Measurements from ENCODE around the gene SUFU. TPM values are rescaled to one million over a fixed set of nuclear protein-coding genes. Genes with fewer than 3 reads are reported as not detected.

The SUFU gene
- total RNA-seq, 1 donor from 2014 or later, result 4.2 TPM

GRCh38 chr10:102677331-102678067 lies 173.7 kb downstream of the SUFU start:
- H3K9ac ChIP-seq (ENCODE audit: low read depth in 1 of 3, low read length in 3 of 3), result peak overlapping the region in 2 of 3 donors; percentile 22 to 40
- peaks cover 43 to 52% (median 51%) of the 10 kb centered on the region in 3 donors for H3K4me1 ChIP-seq (ENCODE audit: control insufficient read depth in 3 of 3, insufficient read depth in 3 of 3, low read length in 3 of 3)

DNA sequence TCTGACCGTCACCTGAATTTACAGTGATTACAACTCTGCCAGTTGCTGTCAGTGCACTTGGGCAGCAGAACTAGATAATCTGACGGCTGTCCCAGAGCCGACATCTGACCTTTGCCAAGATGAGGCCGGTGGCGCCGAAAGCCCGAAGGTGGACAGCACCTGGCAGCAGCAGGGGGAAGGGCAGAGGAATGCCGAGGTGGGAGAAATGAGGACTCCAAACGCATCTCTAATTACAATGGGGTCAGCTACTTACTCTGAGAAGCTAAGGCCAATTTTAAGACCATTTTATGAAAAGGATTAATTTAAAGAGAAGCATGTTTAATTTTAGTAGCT lies 174.3 kb downstream of the SUFU start:
- Histone ChIP-seq H3K9ac (ENCODE audit: low read depth in 1 of 3, low read length in 3 of 3) (no peak overlapping the region), H3K4me1 (ENCODE audit: control insufficient read depth in 3 of 3, insufficient read depth in 3 of 3, low read length in 3 of 3) (peaks cover 39 to 48% (median 47%) of the 10 kb centered on the region in 3 donors)

More at GRCh38 chr10:102677331-102678067, 173.7 kb downstream of the SUFU start:
- no peaks in the 10 kb centered on the region for H3K27me3 ChIP-seq (ENCODE audit: control insufficient read depth in 3 of 3, insufficient read depth in 3 of 3, low read length in 3 of 3)
- H3K27ac ChIP-seq (ENCODE audit: low read depth, low read length), result peak overlapping the region; percentile 52
- H3K9me3 ChIP-seq (ENCODE audit: control insufficient read depth in 3 of 3, low read length in 3 of 3), result no peaks in the 10 kb centered on the region
- peaks cover 0 to 12% (median 6%) of the 10 kb centered on the region in 3 donors for H3K36me3 ChIP-seq (ENCODE audit: control insufficient read depth in 3 of 3, insufficient read depth in 3 of 3, low read length in 3 of 3)
- no peak overlapping the region for H3K4me3 ChIP-seq (ENCODE audit: low read length in 3 of 3)

DNA sequence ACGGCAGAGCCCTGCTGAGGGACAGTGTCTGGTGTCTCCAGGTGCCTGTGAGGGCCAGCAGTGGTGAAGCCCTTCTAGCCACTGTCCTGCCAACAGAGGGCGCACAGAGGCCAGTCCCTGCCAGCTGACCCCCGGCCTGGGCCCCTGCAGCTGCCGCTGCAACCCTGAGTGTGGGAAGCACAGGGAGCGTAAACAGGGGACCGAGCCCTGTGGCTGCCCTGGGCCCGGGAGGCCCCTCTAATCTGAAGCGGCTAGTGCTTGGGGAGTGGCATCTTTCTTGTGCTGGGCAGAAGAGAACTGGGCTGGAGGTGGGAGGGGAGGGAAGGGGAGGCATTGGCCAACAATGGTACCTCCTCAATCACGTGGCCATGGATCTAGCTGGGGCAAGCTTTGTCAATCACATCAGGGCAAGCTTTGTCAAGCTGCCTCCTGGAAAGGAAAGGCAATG lies 175.1 kb downstream of the SUFU start:
- peak overlapping the region; percentile 1 for H3K27ac ChIP-seq (ENCODE audit: low read depth, low read length)
- no peaks in the 10 kb centered on the region for H3K9me3 ChIP-seq (ENCODE audit: control insufficient read depth in 3 of 3, low read length in 3 of 3)
- H3K4me3 ChIP-seq (ENCODE audit: low read length in 3 of 3), result peak overlapping the region in 2 of 3 donors; percentile 2 to 35
- H3K27me3 ChIP-seq (ENCODE audit: control insufficient read depth in 3 of 3, insufficient read depth in 3 of 3, low read length in 3 of 3), result no peaks in the 10 kb centered on the region
- peaks cover 0 to 13% (median 6%) of the 10 kb centered on the region in 3 donors for H3K36me3 ChIP-seq (ENCODE audit: control insufficient read depth in 3 of 3, insufficient read depth in 3 of 3, low read length in 3 of 3)
- peaks cover 38 to 43% (median 40%) of the 10 kb centered on the region in 3 donors for H3K4me1 ChIP-seq (ENCODE audit: control insufficient read depth in 3 of 3, insufficient read depth in 3 of 3, low read length in 3 of 3)
- peak overlapping the region in 2 of 3 donors; percentile 9 to 45 for H3K9ac ChIP-seq (ENCODE audit: low read depth in 1 of 3, low read length in 3 of 3)

More for the DNA sequence above, 174.3 kb downstream of the SUFU start:
- peaks cover 0 to 13% (median 6%) of the 10 kb centered on the region in 3 donors for H3K36me3 ChIP-seq (ENCODE audit: control insufficient read depth in 3 of 3, insufficient read depth in 3 of 3, low read length in 3 of 3)
- no peaks in the 10 kb centered on the region for H3K9me3 ChIP-seq (ENCODE audit: control insufficient read depth in 3 of 3, low read length in 3 of 3)
- H3K27ac ChIP-seq (ENCODE audit: low read depth, low read length), result peak overlapping the region; percentile 52
- no peak overlapping the region for H3K4me3 ChIP-seq (ENCODE audit: low read length in 3 of 3)
- H3K27me3 ChIP-seq (ENCODE audit: control insufficient read depth in 3 of 3, insufficient read depth in 3 of 3, low read length in 3 of 3), result no peaks in the 10 kb centered on the region

GRCh38 chr10:102679596-102679995 lies 175.8 kb downstream of the SUFU start:
- Histone ChIP-seq H3K27me3 (ENCODE audit: control insufficient read depth in 3 of 3, insufficient read depth in 3 of 3, low read length in 3 of 3) (no peaks in the 10 kb centered on the region), H3K4me1 (ENCODE audit: control insufficient read depth in 3 of 3, insufficient read depth in 3 of 3, low read length in 3 of 3) (peaks cover 31 to 36% (median 36%) of the 10 kb centered on the region in 3 donors), H3K4me3 (ENCODE audit: low read length in 3 of 3) (no peak overlapping the region), H3K9ac (ENCODE audit: low read depth in 1 of 3, low read length in 3 of 3) (no peak overlapping the region), H3K27ac (ENCODE audit: low read depth, low read length) (no peak overlapping the region), H3K36me3 (ENCODE audit: control insufficient read depth in 3 of 3, insufficient read depth in 3 of 3, low read length in 3 of 3) (peaks cover 0 to 13% (median 6%) of the 10 kb centered on the region in 3 donors), H3K9me3 (ENCODE audit: control insufficient read depth in 3 of 3, low read length in 3 of 3) (no peaks in the 10 kb centered on the region)

DNA sequence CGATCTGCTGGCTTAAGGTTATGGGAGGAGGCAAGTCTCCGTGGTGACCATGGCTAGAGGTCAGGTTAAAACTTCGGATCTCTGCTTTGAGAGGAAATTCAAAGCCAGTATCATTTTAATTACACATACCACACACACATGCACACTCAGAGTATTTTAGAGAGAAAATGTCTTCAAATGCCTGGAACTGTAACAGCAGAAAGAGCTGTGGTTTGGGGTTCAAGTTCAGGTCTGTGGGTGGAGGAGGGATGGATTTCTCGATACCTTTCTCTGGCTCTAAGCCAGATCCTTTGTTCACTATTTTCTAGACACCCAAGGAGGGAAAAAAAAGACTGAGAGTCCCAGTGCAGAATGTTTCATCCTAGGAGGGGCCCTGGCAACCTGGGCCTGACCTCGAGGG lies 177.9 kb downstream of the SUFU start:
- H3K4me1 ChIP-seq (ENCODE audit: control insufficient read depth in 3 of 3, insufficient read depth in 3 of 3, low read length in 3 of 3), result peaks cover 21 to 28% (median 22%) of the 10 kb centered on the region in 3 donors

DNA sequence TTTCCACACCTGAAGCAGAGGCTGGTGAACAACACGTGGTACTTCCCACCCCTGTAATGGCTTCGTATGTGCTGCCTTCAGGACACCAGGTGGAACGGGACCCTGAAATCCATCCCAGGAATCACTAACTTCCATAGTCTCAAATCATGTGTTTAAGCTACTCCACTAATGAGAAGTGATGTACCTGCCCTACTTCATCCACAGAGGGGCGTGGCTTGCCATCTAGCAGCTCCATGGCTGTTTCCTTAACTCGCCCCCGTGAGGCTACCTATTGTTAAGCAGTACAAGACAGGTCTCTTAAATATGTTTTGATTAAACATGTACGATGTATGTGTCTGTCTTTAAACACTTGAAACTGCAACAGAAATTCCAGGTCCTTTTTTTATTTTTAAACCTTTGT lies 178.6 kb downstream of the SUFU start:
- peaks cover 15 to 21% (median 16%) of the 10 kb centered on the region in 3 donors for H3K4me1 ChIP-seq (ENCODE audit: control insufficient read depth in 3 of 3, insufficient read depth in 3 of 3, low read length in 3 of 3)
- H3K9ac ChIP-seq (ENCODE audit: low read depth in 1 of 3, low read length in 3 of 3), result no peak overlapping the region
- H3K4me3 ChIP-seq (ENCODE audit: low read length in 3 of 3), result no peak overlapping the region
- H3K27me3 ChIP-seq (ENCODE audit: control insufficient read depth in 3 of 3, insufficient read depth in 3 of 3, low read length in 3 of 3), result no peaks in the 10 kb centered on the region
- peaks cover 6 to 20% (median 12%) of the 10 kb centered on the region in 3 donors for H3K36me3 ChIP-seq (ENCODE audit: control insufficient read depth in 3 of 3, insufficient read depth in 3 of 3, low read length in 3 of 3)
- no peak overlapping the region for H3K27ac ChIP-seq (ENCODE audit: low read depth, low read length)
- no peaks in the 10 kb centered on the region for H3K9me3 ChIP-seq (ENCODE audit: control insufficient read depth in 3 of 3, low read length in 3 of 3)

More for the DNA sequence above, 177.9 kb downstream of the SUFU start:
- Histone ChIP-seq H3K27me3 (ENCODE audit: control insufficient read depth in 3 of 3, insufficient read depth in 3 of 3, low read length in 3 of 3) (no peaks in the 10 kb centered on the region), H3K27ac (ENCODE audit: low read depth, low read length) (no peak overlapping the region), H3K36me3 (ENCODE audit: control insufficient read depth in 3 of 3, insufficient read depth in 3 of 3, low read length in 3 of 3) (peaks cover 6 to 20% (median 12%) of the 10 kb centered on the region in 3 donors), H3K4me3 (ENCODE audit: low read length in 3 of 3) (no peak overlapping the region), H3K9ac (ENCODE audit: low read depth in 1 of 3, low read length in 3 of 3) (no peak overlapping the region), H3K9me3 (ENCODE audit: control insufficient read depth in 3 of 3, low read length in 3 of 3) (no peaks in the 10 kb centered on the region)

- peaks cover 6 to 20% (median 12%) of the 10 kb centered on the region in 3 donors for H3K36me3 ChIP-seq (ENCODE audit: control insufficient read depth in 3 of 3, insufficient read depth in 3 of 3, low read length in 3 of 3)
Observed at GRCh38 chr10:102682981-102683380, 179.2 kb downstream of the SUFU start.

More at GRCh38 chr10:102682981-102683380, 179.2 kb downstream of the SUFU start:
- Histone ChIP-seq H3K9ac (ENCODE audit: low read depth in 1 of 3, low read length in 3 of 3) (no peak overlapping the region), H3K4me3 (ENCODE audit: low read length in 3 of 3) (no peak overlapping the region), H3K27ac (ENCODE audit: low read depth, low read length) (no peak overlapping the region), H3K4me1 (ENCODE audit: control insufficient read depth in 3 of 3, insufficient read depth in 3 of 3, low read length in 3 of 3) (peaks cover 9 to 15% (median 10%) of the 10 kb centered on the region in 3 donors), H3K27me3 (ENCODE audit: control insufficient read depth in 3 of 3, insufficient read depth in 3 of 3, low read length in 3 of 3) (no peaks in the 10 kb centered on the region), H3K9me3 (ENCODE audit: control insufficient read depth in 3 of 3, low read length in 3 of 3) (no peaks in the 10 kb centered on the region)

Small RNA genes lying within 50 kb of the gene (small RNA-seq; reads per million reads assigned to genes)
- gene RNU6-43P, result not detected

Other genes with a start within 250 kb of the SUFU start
- gene NFKB2, start 108.3 kb upstream of the SUFU start, total RNA-seq, result 11.0 TPM
- gene PSD, start 85.2 kb upstream of the SUFU start, total RNA-seq, result 3.7 TPM
- gene FBXL15, start 83.1 kb upstream of the SUFU start, total RNA-seq, result 3.1 TPM
- 31.3 TPM for gene CUEDC2, start 71.4 kb upstream of the SUFU start, total RNA-seq
- gene C10orf95, start 52.4 kb upstream of the SUFU start, total RNA-seq, result not detected
- 66.8 TPM for gene ACTR1A, start 1.3 kb upstream of the SUFU start, total RNA-seq
- gene TRIM8, start 140.5 kb downstream of the SUFU start, total RNA-seq, result 44.4 TPM
- gene ARL3, start 210.4 kb downstream of the SUFU start, total RNA-seq, result 5.2 TPM
- gene SFXN2, start 210.7 kb downstream of the SUFU start, total RNA-seq, result 4.2 TPM
- gene WBP1L, start 240.0 kb downstream of the SUFU start, total RNA-seq, result 24.0 TPM